Spleen (tissue), 7 donors: ENCODE results near the gene PI16.

Experiments used
- CTCF ChIP-seq, 11 experiments: fragments of 200-600 bp in 7 of 11; fragments of 450-650 bp in 4 of 11; sonication (generic) in 4 of 11; IDR thresholded peaks in 8 of 11; conservative IDR thresholded peaks in 3 of 11; 1 replicate in 7 of 11; 2 replicates in 4 of 11; pipeline versions ENCODE4 v1.4.0 to v1.8.0; 2016 to 2021; ENCODE audit warnings: antibody characterized with exemption in 11 of 11, inconsistent platforms in 4 of 11, mild to moderate bottlenecking in 1 of 11
- POLR2A ChIP-seq, 3 donors: fragments of 450-650 bp; IDR thresholded peaks; one replicate each; pipeline ENCODE4 v1.5.1; 2017; ENCODE audit warnings: antibody characterized with exemption in 3 of 3, mild to moderate bottlenecking in 1 of 3
- POLR2AphosphoS5 ChIP-seq, 3 donors: sonication (generic); formaldehyde crosslinking; IDR thresholded peaks; one replicate each; pipeline ENCODE4 v1.5.1; 2017; ENCODE audit warnings: antibody characterized with exemption in 3 of 3
- donor health status: DM: no; HTN: no; CAD: no; lungs with moderate emphysema.
- donor health status: DM: no; HTN: no; CAD: no.
- donor health status: DM: no; HTN: no; CAD: no.

- no peak for TF ChIP-seq CTCF (IDR thresholded peaks at IDR 0.05 in 8 of 11, conservative IDR thresholded peaks at IDR 0.05 in 3 of 11)
- TF ChIP-seq POLR2A (IDR thresholded peaks at IDR 0.05), result no peak
- no peak for TF ChIP-seq POLR2AphosphoS5 (IDR thresholded peaks at IDR 0.05)
These were observed 26.6 kb upstream of the PI16 start for GRCh38 chr6:36927691-36928546.
